SU-DHL-6 (cell line): ENCODE data around the gene PANX2.

Source experiments
- H2AFZ ChIP-seq: fragments of 200-600 bp; sonication (generic); 2 replicates; pipeline ENCODE4 v1.6.1; 2014; ENCODE audit warnings: low read depth, mild to moderate bottlenecking, moderate library complexity, mixed read lengths, antibody characterized with exemption, low read length; ENCODE audit not compliant: severe bottlenecking
- H3F3A ChIP-seq: fragments of 200-600 bp; shearing (Covaris generic); 2 replicates; pipeline ENCODE4 v1.6.0; 2016; ENCODE audit warnings: antibody characterized with exemption, mild to moderate bottlenecking; ENCODE audit not compliant: insufficient read depth
- H3K27ac ChIP-seq: fragments of 200-600 bp; sonication (generic); 2 replicates; pipeline ENCODE4 v1.5.1; 2016; ENCODE audit warnings: low read depth, mild to moderate bottlenecking, low read length, moderate library complexity, mixed read lengths
- H3K27me3 ChIP-seq: fragments of 200-600 bp; sonication (generic), shearing (Covaris generic); 2 replicates; pipeline ENCODE4 v1.6.0; 2014; ENCODE audit warnings: mild to moderate bottlenecking, low read length
- H3K36me3 ChIP-seq: fragments of 200-600 bp; sonication (generic); 2 replicates; pipeline ENCODE4 v1.6.1; 2014; ENCODE audit warnings: mild to moderate bottlenecking, low read length, mixed read lengths
- H3K4me2 ChIP-seq: fragments of 300-600, 200-600 bp; shearing (Covaris generic), sonication (generic); 2 replicates; pipeline ENCODE4 v1.6.0; 2014; ENCODE audit warnings: low read length, low read depth, mild to moderate bottlenecking; ENCODE audit not compliant: poor library complexity, severe bottlenecking
- H3K4me3 ChIP-seq: fragments of 200-600 bp; sonication (generic); 2 replicates; pipeline ENCODE4 v1.5.1; 2014; ENCODE audit warnings: antibody characterized with exemption, low read length, mild to moderate bottlenecking, mixed read lengths; ENCODE audit not compliant: insufficient read depth, poor library complexity, severe bottlenecking
- H3K79me2 ChIP-seq: fragments of 200-600 bp; sonication (generic); 2 replicates; pipeline ENCODE4 v1.6.1; 2014; ENCODE audit warnings: mild to moderate bottlenecking, low read length, moderate library complexity; ENCODE audit not compliant: insufficient read depth
- H3K9ac ChIP-seq: fragments of 200-600 bp; sonication (generic); 2 replicates; pipeline ENCODE4 v1.7.0; 2014; ENCODE audit warnings: mild to moderate bottlenecking, low read length
- H3K9me2 ChIP-seq: fragments of 200-600 bp; sonication (generic); replicated peaks from 2 replicates; pipeline ENCODE4 v1.6.1; 2014; ENCODE audit warnings: low read length; ENCODE audit not compliant: insufficient read depth
- H3K9me3 ChIP-seq: fragments of 200-600 bp; sonication (generic); 2 replicates; pipeline ENCODE4 v1.6.1; 2014; ENCODE audit warnings: low read length, mixed read lengths; ENCODE audit not compliant: insufficient read depth
- H4K20me1 ChIP-seq: fragments of 200-600 bp; sonication (generic); 2 replicates; pipeline ENCODE4 v1.6.1; 2014; ENCODE audit warnings: low read depth, mild to moderate bottlenecking, antibody characterized with exemption, low read length, moderate library complexity, mixed read lengths
- EZH2phosphoT487 ChIP-seq: fragments of 200-600 bp; sonication (generic), shearing (Covaris generic); conservative IDR thresholded peaks from 2 replicates; pipeline ENCODE4 v1.6.1; 2018; ENCODE audit warnings: mild to moderate bottlenecking, antibody characterized with exemption, low read length, moderate library complexity, mixed read lengths
- TF ChIP-seq, protein P1 (sequence below): fragments of 200-600 bp; sonication (generic); IDR thresholded peaks from one replicate; pipeline ENCODE4 v1.5.1; 2017; ENCODE audit warnings: antibody characterized with exemption, mild to moderate bottlenecking, low read length, moderate library complexity; ENCODE audit not compliant: insufficient read depth, poor library complexity, severe bottlenecking

Gene PANX2

DNA sequence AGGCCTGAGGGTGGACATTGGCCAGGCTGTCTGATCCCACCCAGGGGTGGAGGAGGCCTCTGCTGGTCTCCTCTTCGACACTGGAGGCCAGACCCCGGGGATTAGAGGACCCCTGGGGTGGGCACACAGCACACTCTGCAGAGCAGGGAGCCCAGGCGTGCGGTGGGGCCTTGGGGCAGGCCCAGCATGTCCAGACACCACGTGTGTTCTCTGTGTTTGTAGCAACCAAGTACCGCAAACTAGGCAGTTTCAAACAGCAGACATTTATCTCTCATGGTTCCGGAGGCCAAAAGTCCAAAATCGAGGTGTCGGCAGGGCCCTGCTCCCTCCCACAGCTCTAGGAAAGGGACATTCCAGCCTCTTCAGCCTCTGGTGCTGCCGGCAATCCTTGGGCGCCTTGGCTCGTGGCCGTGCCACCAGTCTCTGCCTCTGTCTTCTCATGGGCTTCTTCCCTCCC lies 1.5 kb downstream of the PANX2 start:
- Histone ChIP-seq H3K9ac (no peak overlapping the region), H3K9me2 (no peaks in the 10 kb centered on the region), H3K4me3 (no peak overlapping the region), H3K27ac (no peak overlapping the region), H3K9me3 (no peaks in the 10 kb centered on the region), H4K20me1 (no peaks in the 10 kb centered on the region), H3K79me2 (no peaks in the 10 kb centered on the region), H3K36me3 (no peaks in the 10 kb centered on the region), H3K27me3 (no peaks in the 10 kb centered on the region), H3K4me2 (no peak overlapping the region), H2AFZ (no peak overlapping the region), H3F3A (no peaks in the 10 kb centered on the region)
- TF ChIP-seq, protein P1, sequence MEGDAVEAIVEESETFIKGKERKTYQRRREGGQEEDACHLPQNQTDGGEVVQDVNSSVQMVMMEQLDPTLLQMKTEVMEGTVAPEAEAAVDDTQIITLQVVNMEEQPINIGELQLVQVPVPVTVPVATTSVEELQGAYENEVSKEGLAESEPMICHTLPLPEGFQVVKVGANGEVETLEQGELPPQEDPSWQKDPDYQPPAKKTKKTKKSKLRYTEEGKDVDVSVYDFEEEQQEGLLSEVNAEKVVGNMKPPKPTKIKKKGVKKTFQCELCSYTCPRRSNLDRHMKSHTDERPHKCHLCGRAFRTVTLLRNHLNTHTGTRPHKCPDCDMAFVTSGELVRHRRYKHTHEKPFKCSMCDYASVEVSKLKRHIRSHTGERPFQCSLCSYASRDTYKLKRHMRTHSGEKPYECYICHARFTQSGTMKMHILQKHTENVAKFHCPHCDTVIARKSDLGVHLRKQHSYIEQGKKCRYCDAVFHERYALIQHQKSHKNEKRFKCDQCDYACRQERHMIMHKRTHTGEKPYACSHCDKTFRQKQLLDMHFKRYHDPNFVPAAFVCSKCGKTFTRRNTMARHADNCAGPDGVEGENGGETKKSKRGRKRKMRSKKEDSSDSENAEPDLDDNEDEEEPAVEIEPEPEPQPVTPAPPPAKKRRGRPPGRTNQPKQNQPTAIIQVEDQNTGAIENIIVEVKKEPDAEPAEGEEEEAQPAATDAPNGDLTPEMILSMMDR, result no peak
- no peak for TF ChIP-seq EZH2phosphoT487

DNA sequence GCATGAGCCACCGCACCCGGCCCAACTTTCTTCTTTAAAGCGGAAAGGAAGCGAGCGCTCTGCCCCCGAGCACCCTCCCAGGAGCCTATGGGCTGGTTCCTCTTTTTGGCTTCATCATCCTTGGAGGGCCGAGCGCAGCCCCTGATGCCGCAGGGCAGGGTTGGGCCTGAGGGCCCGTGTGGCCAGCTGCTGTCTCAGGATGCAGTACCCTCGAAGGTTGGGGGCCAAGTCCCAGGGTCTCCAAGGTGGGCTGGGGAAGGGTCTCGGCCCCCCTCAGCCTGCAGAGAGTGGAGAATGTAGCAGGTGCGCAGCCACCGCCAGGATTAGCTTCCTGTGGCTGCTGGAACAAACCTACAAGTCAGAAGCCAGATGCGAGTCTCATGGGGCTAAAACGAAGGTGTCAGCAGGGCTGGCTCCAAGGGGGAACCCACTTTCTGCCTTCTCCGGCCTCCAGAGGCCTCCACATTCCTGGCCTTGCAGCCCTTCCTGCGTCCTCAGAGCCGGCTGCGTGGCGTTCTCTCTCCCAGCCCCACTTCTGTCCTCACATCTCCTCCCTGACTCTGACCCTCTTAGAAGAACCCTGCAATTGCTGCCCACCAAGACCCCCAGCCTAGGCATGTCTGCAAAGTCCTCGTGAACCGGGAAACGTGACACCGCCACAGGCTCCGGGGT lies 2.9 kb downstream of the PANX2 start:
- Histone ChIP-seq H4K20me1 (no peaks in the 10 kb centered on the region), H3K9me3 (no peaks in the 10 kb centered on the region), H3K27me3 (no peaks in the 10 kb centered on the region), H3K36me3 (no peaks in the 10 kb centered on the region), H3K4me3 (no peak overlapping the region), H3F3A (no peaks in the 10 kb centered on the region), H3K9me2 (no peaks in the 10 kb centered on the region), H3K27ac (no peak overlapping the region), H3K4me2 (no peak overlapping the region), H2AFZ (no peak overlapping the region), H3K79me2 (no peaks in the 10 kb centered on the region), H3K9ac (no peak overlapping the region)
- TF ChIP-seq, protein P1, result no peak

DNA sequence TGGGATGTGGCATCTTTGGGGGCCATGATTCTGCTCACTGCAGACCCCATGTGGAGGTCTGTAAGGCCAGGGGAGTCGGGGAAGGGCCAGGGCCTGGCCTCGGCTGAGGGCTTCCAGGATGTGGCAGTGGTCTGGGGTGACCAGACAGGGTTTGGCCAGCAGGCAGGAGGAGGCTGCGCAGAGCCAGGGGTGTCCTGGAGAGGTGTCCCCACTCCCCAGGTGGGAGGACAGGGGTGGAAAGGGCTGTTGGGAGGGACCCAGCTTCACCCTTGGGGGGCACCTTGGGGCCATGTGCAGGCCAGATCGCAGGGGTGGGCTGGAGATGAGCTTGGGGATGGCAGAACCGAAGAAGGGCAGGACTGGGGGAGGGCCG lies 3.4 kb downstream of the PANX2 start:
- Histone ChIP-seq H2AFZ (no peak overlapping the region), H3K27ac (no peak overlapping the region), H3F3A (no peaks in the 10 kb centered on the region), H4K20me1 (no peaks in the 10 kb centered on the region), H3K79me2 (no peaks in the 10 kb centered on the region), H3K27me3 (no peaks in the 10 kb centered on the region), H3K4me2 (no peak overlapping the region), H3K4me3 (no peak overlapping the region), H3K9me3 (no peaks in the 10 kb centered on the region), H3K9me2 (no peaks in the 10 kb centered on the region), H3K36me3 (no peaks in the 10 kb centered on the region), H3K9ac (no peak overlapping the region)
- no peak for TF ChIP-seq EZH2phosphoT487
- TF ChIP-seq, protein P1, result no peak
